HG02588 (cell line): ENCODE results near the gene CDK4.
"Not testable (repeated sequence)": the region's sequence is repeated elsewhere in the genome, so short reads cannot be mapped to it uniquely, and the experiment has no call there.

Experiments used
- ATAC-seq: cut with Tn5 transposase; IDR thresholded peaks from one replicate; pipeline ENCODE4 v1.9.1; 2021; ENCODE audit warnings: mild to moderate bottlenecking, moderate library complexity; ENCODE audit not compliant: unreplicated experiment

CDK4 gene

GRCh38 chr12:57715036-57715748, 36.9 kb downstream of the CDK4 start:
- not testable (repeated sequence) for ATAC-seq

GRCh38 chr12:57713209-57713608, 38.9 kb downstream of the CDK4 start:
- ATAC-seq, result no peak

GRCh38 chr12:57712701-57713100, 39.4 kb downstream of the CDK4 start:
- no peak for ATAC-seq

- no peak for ATAC-seq
Observed at GRCh38 chr12:57708296-57708695, 43.8 kb downstream of the CDK4 start.

- ATAC-seq, result no peak
Observed at GRCh38 chr12:57707250-57707649, 44.9 kb downstream of the CDK4 start.

- no peak for ATAC-seq
Observed at GRCh38 chr12:57700317-57700716, 51.8 kb downstream of the CDK4 start.

- ATAC-seq, result no peak
Observed at GRCh38 chr12:57698414-57698813, 53.7 kb downstream of the CDK4 start.
